Duodenal mucosa (tissue), 2 donors: ENCODE measurements around the gene ARHGAP30.
"Not testable (repeated sequence)": the region's sequence is repeated elsewhere in the genome, so short reads cannot be mapped to it uniquely, and the experiment has no call there.

Source experiments
- H3K27ac ChIP-seq: one replicate; pipeline ENCODE4 v1.7.0; 2013; ENCODE audit warnings: low read depth, low read length
- H3K27me3 ChIP-seq, 2 donors: one replicate each; pipeline ENCODE4 v1.7.0; 2013; ENCODE audit warnings: low read length in 2 of 2, control low read depth in 1 of 2; ENCODE audit not compliant: insufficient read depth in 2 of 2, control insufficient read depth in 1 of 2
- H3K36me3 ChIP-seq, 2 donors: one replicate each; pipeline ENCODE4 v1.7.0; 2013; ENCODE audit warnings: low read length in 2 of 2, control low read depth in 1 of 2; ENCODE audit not compliant: insufficient read depth in 2 of 2, control insufficient read depth in 1 of 2
- H3K4me1 ChIP-seq, 2 donors: one replicate each; pipeline ENCODE4 v1.7.0; 2013; ENCODE audit warnings: low read length in 2 of 2, control low read depth in 1 of 2; ENCODE audit not compliant: insufficient read depth in 2 of 2, control insufficient read depth in 1 of 2
- H3K4me3 ChIP-seq, 2 donors: one replicate each; pipeline ENCODE4 v1.7.0; 2013; ENCODE audit warnings: low read length in 2 of 2, low read depth in 1 of 2
- H3K9ac ChIP-seq, 2 donors: one replicate each; pipeline ENCODE4 v1.7.0; 2013; ENCODE audit warnings: low read length in 2 of 2, low read depth in 1 of 2
- H3K9me3 ChIP-seq, 2 donors: one replicate each; pipeline ENCODE4 v1.7.0; 2013; ENCODE audit warnings: low read length in 2 of 2, control low read depth in 1 of 2; ENCODE audit not compliant: control insufficient read depth in 1 of 2

ARHGAP30 gene

DNA sequence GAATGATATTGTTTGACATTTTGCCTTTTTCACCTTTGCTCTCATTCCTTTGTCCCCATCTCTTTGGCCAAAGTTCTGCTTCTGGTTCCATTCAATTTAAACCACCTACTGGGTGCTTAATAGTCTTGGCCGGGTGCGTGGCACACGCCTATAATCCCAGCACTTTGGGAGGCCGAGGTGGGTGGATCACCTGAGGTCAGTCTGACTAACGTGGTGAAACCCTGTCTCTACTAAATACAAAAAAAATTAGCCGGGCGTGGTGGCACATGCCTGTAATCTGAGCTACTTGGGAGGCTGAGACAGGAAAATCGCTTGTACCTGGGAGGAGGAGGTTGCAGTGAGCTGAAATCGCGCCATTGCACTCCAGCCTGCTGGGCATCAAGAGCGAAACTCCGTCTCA, 47.3 kb downstream of the ARHGAP30 start:
- Histone ChIP-seq H3K9ac (peak overlapping the region in 1 of 2 donors; percentile 40), H3K4me1 (peaks cover 27 to 36% of the 10 kb centered on the region in 2 donors)
- not testable (repeated sequence) for H3K9me3 ChIP-seq, H3K4me3 ChIP-seq, H3K27me3 ChIP-seq, H3K36me3 ChIP-seq, H3K27ac ChIP-seq

DNA sequence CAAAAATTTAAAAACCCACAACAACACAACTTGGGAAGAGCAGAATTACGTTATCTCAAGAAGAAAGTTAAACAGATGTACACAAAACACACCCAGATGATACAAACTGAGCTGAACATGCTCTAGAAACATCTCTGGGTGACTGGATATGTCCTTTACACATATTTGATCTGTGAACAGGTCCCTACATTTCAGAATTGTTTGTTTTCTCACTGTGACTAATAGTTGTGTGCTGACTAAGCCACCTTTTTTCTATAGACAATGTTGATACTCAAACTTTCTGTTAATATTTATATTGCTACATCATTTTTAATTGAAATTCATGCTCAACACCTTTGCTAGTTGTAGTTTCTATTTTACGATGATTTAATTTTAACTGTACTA, 47.7 kb downstream of the ARHGAP30 start:
- Histone ChIP-seq H3K27ac (no peak overlapping the region), H3K36me3 (no peaks in the 10 kb centered on the region), H3K9ac (peak overlapping the region; percentile 40 to 71), H3K9me3 (no peaks in the 10 kb centered on the region), H3K4me3 (peak overlapping the region; percentile 95 to 98), H3K27me3 (no peaks in the 10 kb centered on the region), H3K4me1 (peaks cover 27 to 36% of the 10 kb centered on the region in 2 donors)

DNA sequence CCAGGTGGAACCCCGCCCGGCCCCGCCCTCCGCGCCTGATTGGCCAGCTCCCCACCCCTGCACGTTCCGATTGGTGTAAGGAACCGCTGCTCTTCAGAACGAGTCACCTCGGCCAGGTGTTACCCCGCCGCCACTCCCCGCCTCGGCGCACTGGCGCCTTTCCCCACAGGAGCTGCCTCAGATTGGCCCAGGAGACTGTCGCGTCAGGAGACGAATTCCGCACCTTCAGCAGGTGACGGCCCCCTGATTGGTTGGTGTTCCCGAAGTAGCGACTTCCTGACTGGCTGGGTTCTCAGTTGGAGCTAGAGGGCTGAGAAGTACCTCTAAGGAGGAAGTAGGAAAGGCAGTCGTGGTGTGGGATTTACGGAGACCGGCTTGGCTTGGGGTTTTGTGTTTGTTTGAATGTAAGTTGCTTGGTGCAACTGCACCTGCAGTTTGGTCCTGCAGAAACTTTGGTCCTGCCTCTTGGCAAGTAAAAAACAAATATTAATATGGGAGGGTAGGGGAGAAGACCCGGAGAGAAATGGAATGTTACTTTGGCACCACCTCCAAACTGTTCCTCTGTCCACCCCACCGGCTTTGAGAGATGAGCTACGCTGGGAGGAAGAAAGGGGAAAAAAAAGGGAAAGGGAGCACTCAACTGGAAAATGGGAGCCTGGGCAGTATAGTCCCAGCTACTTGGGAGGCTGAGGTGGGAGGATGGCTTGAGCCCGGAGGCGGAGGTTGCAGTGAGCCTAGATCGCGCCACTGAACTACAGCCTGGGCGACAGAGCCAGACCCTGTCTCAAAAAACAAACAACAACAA, 48.3 kb downstream of the ARHGAP30 start:
- Histone ChIP-seq H3K4me3 (peak overlapping the region; percentile 95 to 98), H3K27ac (peak overlapping the region; percentile 90), H3K36me3 (no peaks in the 10 kb centered on the region), H3K9me3 (no peaks in the 10 kb centered on the region), H3K9ac (peak overlapping the region; percentile 71 to 95), H3K4me1 (peaks cover 27 to 36% of the 10 kb centered on the region in 2 donors), H3K27me3 (no peaks in the 10 kb centered on the region)

DNA sequence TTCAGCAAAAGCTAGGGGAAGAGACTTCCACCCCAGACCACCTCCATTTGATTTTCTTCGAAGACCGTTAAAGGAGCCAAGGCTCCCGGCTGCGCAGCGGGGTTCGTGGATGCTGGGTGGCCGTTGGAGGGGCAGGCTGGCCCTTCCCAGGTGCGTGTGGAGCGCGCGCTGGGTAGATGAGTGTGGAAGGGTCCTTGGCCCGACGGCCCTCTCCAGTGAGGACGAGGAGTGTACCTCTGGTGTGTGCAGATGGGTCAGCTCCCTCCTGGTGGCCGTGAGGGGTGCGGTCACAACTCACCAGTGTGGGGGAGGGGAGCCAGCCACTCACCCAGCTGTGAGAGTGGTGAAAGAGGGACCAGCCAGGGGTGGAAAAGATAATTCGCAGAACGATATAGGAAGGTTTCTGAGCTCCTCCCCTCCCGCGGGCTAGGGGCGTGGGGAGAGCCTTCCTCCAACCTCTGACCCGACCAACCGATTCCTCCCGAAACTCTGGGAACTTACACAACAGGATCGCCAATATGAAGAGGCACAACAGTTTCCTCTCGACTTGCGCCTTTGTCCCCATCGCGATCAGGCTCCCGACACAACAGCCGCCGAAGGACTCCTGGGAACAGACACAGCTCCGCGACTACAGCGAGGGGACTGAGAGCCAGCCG, 49.1 kb downstream of the ARHGAP30 start, which contains the start of gene F11R:
TSS of gene F11R (minus strand) at position 644 of the 656 bp plus-strand sequence. CDS start at position 565, 79 bp downstream.
- Histone ChIP-seq H3K27me3 (no peaks in the 10 kb centered on the region), H3K27ac (peak within 1 kb of the TSS; percentile 90), H3K4me3 (peak within 1 kb of the TSS; percentile 95 to 98), H3K9ac (peak within 1 kb of the TSS; percentile 95), H3K36me3 (no peaks in the 10 kb centered on the region), H3K9me3 (no peaks in the 10 kb centered on the region), H3K4me1 (peaks cover 27 to 36% of the 10 kb centered on the region in 2 donors)

DNA sequence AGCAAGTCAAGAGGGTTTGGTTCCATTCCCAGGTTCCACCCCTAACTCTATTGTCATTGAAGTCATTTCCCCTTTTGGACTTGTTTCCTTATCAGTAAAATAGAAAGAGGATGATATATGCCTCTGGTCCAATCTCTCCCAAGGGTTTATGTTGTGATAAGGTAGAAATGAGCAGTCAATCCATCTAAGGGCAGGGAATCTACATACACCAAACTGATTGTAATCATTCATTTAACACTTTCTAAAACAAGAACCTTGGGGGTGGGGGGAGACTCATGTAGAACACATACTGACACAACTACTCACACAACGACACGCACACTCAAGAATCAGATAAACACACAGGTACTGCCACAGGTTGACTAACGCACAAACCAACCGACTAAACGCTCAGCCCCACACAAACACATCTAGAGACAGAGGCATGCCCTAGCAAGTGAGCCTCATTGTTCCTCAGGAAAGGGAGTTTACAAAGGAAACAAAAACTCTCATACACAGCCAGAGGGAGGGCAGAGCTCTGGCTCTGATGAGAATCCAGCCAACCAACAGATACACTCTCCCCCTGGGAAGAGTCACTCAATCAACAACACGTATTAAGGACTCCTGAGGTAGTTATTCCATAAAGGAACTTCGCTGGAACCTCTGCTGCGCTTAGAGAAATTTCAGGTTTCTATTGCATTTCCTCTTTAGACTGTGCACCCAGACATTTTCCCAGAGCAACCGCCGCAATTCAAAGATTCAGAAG, 49.8 kb downstream of the ARHGAP30 start:
- H3K4me1 ChIP-seq: peaks cover 27 to 36% of the 10 kb centered on the region in 2 donors
- no peaks in the 10 kb centered on the region for H3K36me3 ChIP-seq
- peak overlapping the region; percentile 90 for H3K27ac ChIP-seq
- peak overlapping the region; percentile 95 to 98 for H3K4me3 ChIP-seq
- no peaks in the 10 kb centered on the region for H3K9me3 ChIP-seq
- H3K27me3 ChIP-seq: no peaks in the 10 kb centered on the region
- peak overlapping the region; percentile 95 for H3K9ac ChIP-seq

DNA sequence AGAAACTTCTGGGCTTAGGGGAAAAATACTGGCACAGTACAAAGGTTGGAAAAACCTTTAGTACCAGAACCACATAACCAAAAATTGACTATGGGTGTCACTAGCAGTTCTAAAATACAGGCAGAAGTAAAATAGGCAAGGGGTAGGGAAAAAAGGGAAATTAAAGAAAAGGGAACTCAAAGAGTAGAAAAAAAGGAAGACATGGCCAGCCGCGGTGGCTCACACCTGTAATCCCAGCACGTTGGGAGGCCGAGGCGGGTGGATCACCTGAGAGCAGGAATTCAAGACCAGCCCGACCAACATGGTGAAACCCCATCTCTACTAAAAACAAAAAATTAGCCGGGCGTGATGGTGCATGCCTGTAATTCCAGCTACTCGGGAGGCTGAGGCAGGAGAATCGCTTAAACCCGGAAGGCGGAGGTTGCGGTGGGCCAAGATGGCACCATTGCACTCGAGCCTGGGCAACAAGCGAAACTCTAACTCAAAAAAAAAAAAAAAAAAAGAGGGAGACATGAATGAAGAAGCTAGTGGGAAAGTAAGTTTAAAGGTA, 50.5 kb downstream of the ARHGAP30 start:
- Histone ChIP-seq H3K27ac (peak overlapping the region; percentile 90), H3K4me3 (peak overlapping the region; percentile 95 to 98), H3K4me1 (peaks cover 30 to 40% of the 10 kb centered on the region in 2 donors), H3K9ac (peak overlapping the region; percentile 10 to 34)
- H3K27me3 ChIP-seq, H3K36me3 ChIP-seq, H3K9me3 ChIP-seq: not testable (repeated sequence)

DNA sequence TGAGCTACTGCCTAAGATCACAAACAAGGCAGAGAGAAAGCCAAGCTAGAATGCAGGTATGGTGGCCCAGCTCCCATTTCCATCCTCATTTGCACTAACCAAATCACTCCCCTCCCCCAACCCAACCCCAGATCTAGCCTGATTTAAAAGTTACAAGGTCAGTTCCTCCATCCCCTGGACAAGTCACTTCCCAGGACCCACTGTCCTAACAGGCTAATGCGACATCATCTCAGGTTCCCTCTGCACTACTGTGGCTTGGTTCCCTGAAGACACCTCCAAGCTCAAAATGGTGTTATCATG, 51.1 kb downstream of the ARHGAP30 start:
- H3K9me3 ChIP-seq: no peaks in the 10 kb centered on the region
- H3K9ac ChIP-seq: peak overlapping the region in 1 of 2 donors; percentile 37
- H3K27me3 ChIP-seq: no peaks in the 10 kb centered on the region
- peaks cover 33 to 46% of the 10 kb centered on the region in 2 donors for H3K4me1 ChIP-seq
- H3K36me3 ChIP-seq: no peaks in the 10 kb centered on the region
- peak overlapping the region; percentile 95 to 98 for H3K4me3 ChIP-seq
- no peak overlapping the region for H3K27ac ChIP-seq

DNA sequence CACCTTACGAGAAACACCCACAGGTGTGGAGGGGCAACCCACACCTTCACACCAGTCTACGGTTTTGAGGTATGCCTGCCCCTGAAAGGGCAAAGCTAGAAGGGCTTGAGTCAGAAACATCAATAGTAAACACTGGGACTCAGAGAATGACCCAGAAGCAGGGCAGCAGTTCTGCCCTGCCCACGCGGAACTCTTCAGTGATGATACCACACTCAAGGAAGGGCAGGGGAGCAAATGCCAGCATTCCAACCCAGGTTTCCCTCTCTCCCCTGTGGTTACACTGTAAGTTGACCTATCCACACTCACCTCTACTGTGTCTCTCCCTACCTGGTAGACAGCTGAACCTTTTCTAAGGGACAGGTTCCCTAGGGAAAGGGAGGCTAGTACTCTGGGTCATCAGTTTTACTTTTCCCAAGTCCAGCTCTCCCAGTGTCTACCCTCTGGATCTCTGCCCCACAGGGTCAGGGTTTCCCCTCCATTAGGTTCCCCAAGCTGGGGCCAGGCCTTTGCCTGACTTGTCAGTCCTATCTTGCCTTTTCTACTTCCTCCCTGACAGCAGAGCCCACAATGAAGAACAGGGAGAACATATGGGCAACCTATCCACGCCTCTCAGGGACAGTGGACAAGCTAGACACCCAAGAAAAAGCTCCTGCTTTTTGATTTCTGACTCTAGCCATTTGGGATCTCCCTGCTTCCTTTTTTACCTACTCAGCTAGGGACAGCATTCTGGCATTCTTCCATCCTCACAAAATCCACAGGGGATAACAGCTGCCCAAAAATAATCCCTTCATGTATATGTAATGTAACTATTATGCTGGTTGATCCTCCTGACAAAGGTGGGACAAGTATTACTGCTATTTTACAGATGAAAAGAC, 51.7 kb downstream of the ARHGAP30 start:
- Histone ChIP-seq H3K4me3 (peak overlapping the region; percentile 95 to 98), H3K27ac (peak overlapping the region; percentile 57), H3K36me3 (no peaks in the 10 kb centered on the region), H3K9ac (peak overlapping the region; percentile 37 to 63), H3K27me3 (no peaks in the 10 kb centered on the region), H3K4me1 (peaks cover 39 to 52% of the 10 kb centered on the region in 2 donors), H3K9me3 (no peaks in the 10 kb centered on the region)

DNA sequence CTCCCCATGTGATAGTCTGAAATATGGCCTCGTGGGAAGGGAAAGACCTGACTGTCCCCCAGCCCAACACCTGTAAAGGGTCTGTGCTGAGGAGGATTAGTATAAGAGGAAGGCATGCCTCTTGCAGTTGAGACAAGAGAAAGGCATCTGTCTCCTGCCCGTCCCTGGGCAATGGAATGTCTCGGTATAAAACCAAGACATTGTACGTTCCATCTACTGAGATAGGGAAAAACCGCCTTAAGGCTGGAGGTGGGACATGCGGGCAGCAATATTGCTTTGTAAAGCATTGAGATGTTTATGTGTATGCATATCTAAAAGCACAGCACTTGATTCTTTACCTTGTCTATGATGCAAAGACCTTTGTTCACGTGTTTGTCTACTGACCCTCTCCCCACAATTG, 52.5 kb downstream of the ARHGAP30 start:
- peaks cover 41 to 51% of the 10 kb centered on the region in 2 donors for H3K4me1 ChIP-seq
- not testable (repeated sequence) for H3K4me3 ChIP-seq, H3K27me3 ChIP-seq, H3K36me3 ChIP-seq, H3K27ac ChIP-seq, H3K9ac ChIP-seq, H3K9me3 ChIP-seq
